Liver (tissue), 9 donors: ENCODE results near the gene SLC18A3. TPM values are rescaled to one million over a fixed set of nuclear protein-coding genes. Genes with fewer than 3 reads are reported as not detected.

Source experiments
- DNase-seq: peaks from one replicate; pipeline ENCODE4 v3.0.0-alpha.2; 2017; ENCODE audit warnings: low spot score
- H3K27ac ChIP-seq, 2 donors: one replicate each; pipeline ENCODE4 v1.7.0; 2013; ENCODE audit warnings: inconsistent platforms in 2 of 2, low read length in 2 of 2, control low read depth in 1 of 2, low read depth in 1 of 2, mild to moderate bottlenecking in 1 of 2
- H3K27me3 ChIP-seq, 4 donors: one replicate each; pipeline versions ENCODE4 v1.6.1 to v1.7.0; 2013; ENCODE audit warnings: low read length in 3 of 4, inconsistent platforms in 1 of 4, mild to moderate bottlenecking in 1 of 4, moderate library complexity in 1 of 4; ENCODE audit not compliant: control insufficient read depth in 4 of 4, insufficient read depth in 4 of 4
- H3K36me3 ChIP-seq, 4 donors: one replicate each; pipeline versions ENCODE4 v1.6.1 to v1.7.0; 2013; ENCODE audit warnings: low read length in 3 of 4, mild to moderate bottlenecking in 3 of 4, low read depth in 1 of 4, moderate library complexity in 1 of 4; ENCODE audit not compliant: control insufficient read depth in 4 of 4, insufficient read depth in 3 of 4
- H3K4me1 ChIP-seq, 4 donors: one replicate each; pipeline versions ENCODE4 v1.6.1 to v1.7.0; 2013; ENCODE audit warnings: low read length in 3 of 4, mild to moderate bottlenecking in 3 of 4, moderate library complexity in 1 of 4; ENCODE audit not compliant: control insufficient read depth in 4 of 4, insufficient read depth in 4 of 4
- H3K4me3 ChIP-seq, 3 donors: one replicate each; pipeline versions ENCODE4 v1.6.1 to v1.7.0; 2013; ENCODE audit warnings: low read length in 3 of 3, control low read depth in 1 of 3, low read depth in 1 of 3, mild to moderate bottlenecking in 1 of 3
- H3K9ac ChIP-seq, 2 donors: one replicate each; pipeline ENCODE4 v1.7.0; 2013; ENCODE audit warnings: low read length in 2 of 2, mild to moderate bottlenecking in 2 of 2, moderate library complexity in 2 of 2, control low read depth in 1 of 2, low read depth in 1 of 2
- H3K9me3 ChIP-seq, 4 donors: one replicate each; pipeline versions ENCODE4 v1.6.1 to v1.7.0; 2013; ENCODE audit warnings: low read length in 3 of 4; ENCODE audit not compliant: control insufficient read depth in 4 of 4
- ATF3 ChIP-seq: IDR thresholded peaks from 2 replicates; pipeline ENCODE4 v1.6.1; 2016; ENCODE audit warnings: antibody characterized with exemption
- CTCF ChIP-seq: fragments of 150-350 bp; IDR thresholded peaks from 2 replicates; pipeline ENCODE4 v1.5.1; 2017; ENCODE audit warnings: improper control_type of control experiment, low read depth, low read length; ENCODE audit not compliant: missing input control
- EGR1 ChIP-seq, 2 donors: IDR thresholded peaks; 2 replicates each; pipeline ENCODE4 v1.6.1; 2016 to 2018; ENCODE audit warnings: antibody characterized with exemption in 2 of 2, low read depth in 2 of 2
- FOXA1 ChIP-seq: IDR thresholded peaks from 2 replicates; pipeline ENCODE4 v1.6.1; 2016; ENCODE audit warnings: antibody characterized with exemption
- FOXA2 ChIP-seq: IDR thresholded peaks from 2 replicates; pipeline ENCODE4 v1.6.1; 2016; ENCODE audit warnings: antibody characterized with exemption
- GABPA ChIP-seq, 2 donors: IDR thresholded peaks in 1 of 2; conservative IDR thresholded peaks in 1 of 2; 2 replicates each; pipeline ENCODE4 v1.6.1; 2016; ENCODE audit warnings: antibody characterized with exemption in 2 of 2, mild to moderate bottlenecking in 1 of 2, moderate library complexity in 1 of 2
- HNF4A ChIP-seq, 2 donors: conservative IDR thresholded peaks; 2 replicates each; pipeline ENCODE4 v1.6.1; 2016; ENCODE audit warnings: antibody characterized with exemption in 2 of 2, mild to moderate bottlenecking in 2 of 2
- HNF4G ChIP-seq: IDR thresholded peaks from 2 replicates; pipeline ENCODE4 v1.6.1; 2016; ENCODE audit warnings: antibody characterized with exemption
- MAX ChIP-seq: IDR thresholded peaks from 2 replicates; pipeline ENCODE4 v1.6.1; 2016; ENCODE audit warnings: antibody characterized with exemption
- NR2F2 ChIP-seq: IDR thresholded peaks from 2 replicates; pipeline ENCODE4 v1.6.1; 2016; ENCODE audit warnings: antibody characterized with exemption
- RAD21 ChIP-seq, 2 donors: IDR thresholded peaks; 2 replicates each; pipeline ENCODE4 v1.6.1; 2016; ENCODE audit warnings: antibody characterized with exemption in 2 of 2, mild to moderate bottlenecking in 2 of 2
- REST ChIP-seq: IDR thresholded peaks from 2 replicates; pipeline ENCODE4 v1.6.1; 2016; ENCODE audit warnings: antibody characterized with exemption, mild to moderate bottlenecking
- RXRA ChIP-seq, 2 donors: IDR thresholded peaks; 2 replicates each; pipeline ENCODE4 v1.6.1; 2017 to 2018; ENCODE audit warnings: antibody characterized with exemption in 2 of 2, mild to moderate bottlenecking in 1 of 2
- SP1 ChIP-seq: IDR thresholded peaks from 2 replicates; pipeline ENCODE4 v1.6.1; 2018; ENCODE audit warnings: antibody characterized with exemption, mild to moderate bottlenecking
- TAF1 ChIP-seq: conservative IDR thresholded peaks from 2 replicates; pipeline ENCODE4 v1.6.1; 2016; ENCODE audit warnings: antibody characterized with exemption, mild to moderate bottlenecking
- YY1 ChIP-seq: IDR thresholded peaks from 2 replicates; pipeline ENCODE4 v1.6.1; 2016; ENCODE audit warnings: antibody characterized with exemption, mild to moderate bottlenecking
- ZBTB33 ChIP-seq: IDR thresholded peaks from 2 replicates; pipeline ENCODE4 v1.6.1; 2016; ENCODE audit warnings: antibody characterized with exemption
- WGBS: extraction: QIAGEN DNeasy Blood & Tissue Kit; methylation state at CpG from one replicate; pipeline ENCODE4 v1.1.7; 2013; 5-methylcytosine and 5-hydroxymethylcytosine counted together
- polyA plus RNA-seq, 2 donors: library from polyadenylated mRNA; stranded (reverse) in 1 of 2; unstranded in 1 of 2; fragments of 200-250 nt in 1 of 2; fragments of >200 nt in 1 of 2; fragmentation: Nextera tagmentation in 1 of 2; extraction: Ambion mirVana in 1 of 2; gene quantifications; one replicate each; pipeline versions ENCODE4 v1.2.1 to v1.2.3, GENCODE V29; 2013 to 2015
- total RNA-seq, 2 donors: library from RNA; depleted of rRNA; stranded (reverse); fragments of >200 nt; gene quantifications; one replicate each; pipeline ENCODE4 v1.2.3, GENCODE V29; 2014
- donor health status: healthy.
- donor health status: healthy.
- donor health status: healthy.
- donor health status: healthy.
- donor health status: healthy.

Gene SLC18A3
- total and polyA plus RNA-seq, 4 donors = not detected

GRCh38 chr10:49647554-49647953, 37.4 kb downstream of the SLC18A3 start:
- Histone ChIP-seq H3K9me3 (no peaks in the 10 kb centered on the region), H3K4me3 (no peak overlapping the region), H3K27ac (no peak overlapping the region), H3K9ac (no peak overlapping the region), H3K36me3 (no peaks in the 10 kb centered on the region), H3K27me3 (no peaks in the 10 kb centered on the region), H3K4me1 (no peaks in the 10 kb centered on the region)
- no peak for TF ChIP-seq HNF4A (conservative IDR thresholded peaks at IDR 0.05)
- TF ChIP-seq CTCF = no peak
- TF ChIP-seq ZBTB33 = no peak
- TF ChIP-seq REST = no peak
- TF ChIP-seq GABPA (IDR thresholded peaks at IDR 0.05 in 1 of 2, conservative IDR thresholded peaks at IDR 0.05 in 1 of 2) = no peak
- no peak for TF ChIP-seq EGR1 (IDR thresholded peaks at IDR 0.05; ENCODE audit: low read depth in 2 of 2)
- TF ChIP-seq FOXA1 = no peak
- no peak for TF ChIP-seq ATF3
- no peak for TF ChIP-seq RAD21 (IDR thresholded peaks at IDR 0.05)
- TF ChIP-seq MAX = no peak
- TF ChIP-seq YY1 = no peak
- no peak for TF ChIP-seq TAF1
- DNase-seq = no peak
- 84% methylated on average over 4 of the region's 4 CpGs for WGBS

- Histone ChIP-seq H3K36me3 (no peaks in the 10 kb centered on the region), H3K4me3 (no peak overlapping the region), H3K9ac (no peak overlapping the region), H3K27ac (no peak overlapping the region), H3K4me1 (no peaks in the 10 kb centered on the region), H3K27me3 (no peaks in the 10 kb centered on the region), H3K9me3 (no peaks in the 10 kb centered on the region)
- TF ChIP-seq RAD21 (IDR thresholded peaks at IDR 0.05) = no peak
- TF ChIP-seq MAX = no peak
- no peak for TF ChIP-seq SP1
- TF ChIP-seq FOXA2 = no peak
- no peak for TF ChIP-seq REST
- TF ChIP-seq HNF4G = no peak
- TF ChIP-seq HNF4A (conservative IDR thresholded peaks at IDR 0.05) = no peak
- no peak for TF ChIP-seq TAF1
- TF ChIP-seq EGR1 (IDR thresholded peaks at IDR 0.05; ENCODE audit: low read depth in 2 of 2) = no peak
- TF ChIP-seq NR2F2 = no peak
- no peak for TF ChIP-seq YY1
- TF ChIP-seq RXRA (IDR thresholded peaks at IDR 0.05) = no peak
- no peak for TF ChIP-seq GABPA (IDR thresholded peaks at IDR 0.05 in 1 of 2, conservative IDR thresholded peaks at IDR 0.05 in 1 of 2)
- no peak for TF ChIP-seq ATF3
- peak; percentile 30 for DNase-seq
- 76% methylated on average over 18 of the region's 18 CpGs for WGBS
Observed at GRCh38 chr10:49647985-49648795, 38.1 kb downstream of the SLC18A3 start.
